HG03575 (cell line): Measurements from ENCODE around the gene SDF4.

Source experiments
- ATAC-seq: cut with Tn5 transposase; IDR thresholded peaks from one replicate; pipeline ENCODE4 v1.9.1; 2021; ENCODE audit not compliant: unreplicated experiment, insufficient number of reproducible peaks, low FRiP score; ENCODE audit errors: extremely low read depth

SDF4 gene

GRCh38 chr1:1173061-1173792 is 58.6 kb downstream of the SDF4 start:
- no peak for ATAC-seq

GRCh38 chr1:1171546-1172340 is 60.1 kb downstream of the SDF4 start:
- no peak for ATAC-seq

GRCh38 chr1:1171161-1171545 is 60.6 kb downstream of the SDF4 start:
- ATAC-seq: no peak

GRCh38 chr1:1170215-1171091 is 61.3 kb downstream of the SDF4 start:
- no peak for ATAC-seq

- no peak for ATAC-seq
Observed at GRCh38 chr1:1169429-1170214, 62.2 kb downstream of the SDF4 start.

- ATAC-seq: no peak
Observed at GRCh38 chr1:1168451-1169411, 63.1 kb downstream of the SDF4 start.

- no peak for ATAC-seq
Observed at GRCh38 chr1:1167841-1168450, 63.9 kb downstream of the SDF4 start.

- no peak for ATAC-seq
Observed at GRCh38 chr1:1167398-1167821, 64.4 kb downstream of the SDF4 start.
